ENCODE results near the gene FAH. TPM values are rescaled to one million over a fixed set of nuclear protein-coding genes. Genes with fewer than 3 reads are reported as not detected.

The FAH gene
- total RNA-seq, 1 experiment from 2014 or later, result 21.4 TPM

DNA sequence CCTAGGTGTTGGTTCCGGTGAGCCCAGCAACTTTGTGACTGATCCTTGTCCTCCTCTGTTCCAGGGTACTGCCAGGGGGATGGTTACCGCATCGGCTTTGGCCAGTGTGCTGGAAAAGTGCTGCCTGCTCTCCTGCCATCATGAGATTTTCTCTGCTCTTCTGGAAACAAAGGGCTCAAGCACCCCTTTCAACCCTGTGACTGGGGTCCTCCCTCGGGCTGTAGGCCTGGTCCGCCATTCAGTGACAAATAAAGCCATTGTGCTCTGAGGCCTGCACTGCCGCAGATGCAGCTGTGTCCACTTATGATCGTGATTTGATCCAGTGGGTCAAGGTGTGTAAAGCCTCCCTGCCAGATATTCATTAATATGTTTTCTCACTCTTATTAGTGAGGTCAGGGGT is 33.3 kb downstream of the FAH start:
- Histone ChIP-seq H3K4me3 (ENCODE audit: insufficient read depth, low read depth, low read length) (no peak overlapping the region), H3K27me3 (ENCODE audit: control insufficient read depth, insufficient read depth, low read length) (no peaks in the 10 kb centered on the region)

GRCh38 chr15:80186597-80186996 is 33.8 kb downstream of the FAH start:
- Histone ChIP-seq H3K36me3 (replicated peaks; ENCODE audit: control insufficient read depth, insufficient read depth, low read length) (peaks cover 4% of the 10 kb centered on the region), H3K27me3 (ENCODE audit: control insufficient read depth, insufficient read depth, low read length) (no peaks in the 10 kb centered on the region), H3K4me3 (ENCODE audit: insufficient read depth, low read depth, low read length) (no peak overlapping the region)
- no peak for DNase-seq

More for the DNA sequence above, 33.3 kb downstream of the FAH start:
- H3K36me3 ChIP-seq (replicated peaks; ENCODE audit: control insufficient read depth, insufficient read depth, low read length), result peaks cover 4% of the 10 kb centered on the region
- no peak for DNase-seq

GRCh38 chr15:80188251-80188650 is 35.5 kb downstream of the FAH start:
- H3K36me3 ChIP-seq (replicated peaks; ENCODE audit: control insufficient read depth, insufficient read depth, low read length), result peaks cover 2% of the 10 kb centered on the region
- H3K4me3 ChIP-seq (ENCODE audit: insufficient read depth, low read depth, low read length), result no peak overlapping the region
- peak; percentile 56 for DNase-seq
- no peaks in the 10 kb centered on the region for H3K27me3 ChIP-seq (ENCODE audit: control insufficient read depth, insufficient read depth, low read length)

DNA sequence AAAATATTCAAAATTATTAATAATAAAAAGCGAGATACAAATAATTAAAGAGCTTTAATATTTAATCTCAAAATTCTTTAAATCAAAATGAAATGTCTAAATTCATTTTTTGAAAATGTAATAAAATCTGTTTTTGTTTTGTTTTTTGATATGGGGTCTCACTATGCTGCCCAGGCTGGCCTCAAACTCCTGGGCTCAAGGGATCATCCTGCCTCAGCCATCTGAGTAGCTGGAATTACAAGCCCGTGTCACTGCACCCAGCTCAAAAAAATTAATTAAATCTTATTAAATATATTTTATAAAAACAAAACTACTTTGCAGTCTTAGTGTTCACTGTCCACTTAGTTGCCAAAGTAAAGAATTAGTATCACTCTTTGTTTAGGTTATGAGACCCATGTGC is 38.4 kb downstream of the FAH start:
- no peak overlapping the region for H3K4me3 ChIP-seq (ENCODE audit: insufficient read depth, low read depth, low read length)
- DNase-seq, result no peak

GRCh38 chr15:80191897-80192595 is 39.2 kb downstream of the FAH start:
- H3K36me3 ChIP-seq (replicated peaks; ENCODE audit: control insufficient read depth, insufficient read depth, low read length), result no peaks in the 10 kb centered on the region
- no peak overlapping the region for H3K4me3 ChIP-seq (ENCODE audit: insufficient read depth, low read depth, low read length)
- no peak for DNase-seq
- no peaks in the 10 kb centered on the region for H3K27me3 ChIP-seq (ENCODE audit: control insufficient read depth, insufficient read depth, low read length)

More for the DNA sequence above, 38.4 kb downstream of the FAH start:
- H3K36me3 ChIP-seq (replicated peaks; ENCODE audit: control insufficient read depth, insufficient read depth, low read length), result no peaks in the 10 kb centered on the region
- H3K27me3 ChIP-seq (ENCODE audit: control insufficient read depth, insufficient read depth, low read length), result no peaks in the 10 kb centered on the region

- Histone ChIP-seq H3K4me3 (ENCODE audit: insufficient read depth, low read depth, low read length) (no peak overlapping the region), H3K27me3 (ENCODE audit: control insufficient read depth, insufficient read depth, low read length) (no peaks in the 10 kb centered on the region), H3K36me3 (replicated peaks; ENCODE audit: control insufficient read depth, insufficient read depth, low read length) (no peaks in the 10 kb centered on the region)
- DNase-seq, result no peak
Observed at GRCh38 chr15:80194186-80194585, 41.4 kb downstream of the FAH start.

DNA sequence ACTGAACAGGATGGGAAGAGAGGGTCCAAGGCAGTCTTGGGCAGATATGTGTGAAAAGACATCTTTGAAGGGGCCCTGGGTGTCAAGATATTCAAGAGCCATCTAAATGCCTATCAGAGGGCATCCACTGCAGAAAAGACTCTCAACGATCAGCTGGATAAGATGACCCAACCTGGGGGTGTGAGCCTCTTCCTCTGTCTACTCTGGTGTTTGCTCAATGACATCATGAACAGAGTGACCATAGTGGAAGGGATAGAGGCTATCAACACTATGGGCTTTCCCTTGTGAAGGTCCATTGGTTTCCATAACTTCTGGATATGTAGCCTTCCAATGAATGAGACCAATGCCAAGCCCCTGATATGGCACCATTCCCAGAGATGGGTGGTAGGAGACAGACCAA is 42.1 kb downstream of the FAH start:
- Histone ChIP-seq H3K27me3 (ENCODE audit: control insufficient read depth, insufficient read depth, low read length) (no peaks in the 10 kb centered on the region), H3K36me3 (replicated peaks; ENCODE audit: control insufficient read depth, insufficient read depth, low read length) (no peaks in the 10 kb centered on the region), H3K4me3 (ENCODE audit: insufficient read depth, low read depth, low read length) (no peak overlapping the region)
- no peak for DNase-seq

DNA sequence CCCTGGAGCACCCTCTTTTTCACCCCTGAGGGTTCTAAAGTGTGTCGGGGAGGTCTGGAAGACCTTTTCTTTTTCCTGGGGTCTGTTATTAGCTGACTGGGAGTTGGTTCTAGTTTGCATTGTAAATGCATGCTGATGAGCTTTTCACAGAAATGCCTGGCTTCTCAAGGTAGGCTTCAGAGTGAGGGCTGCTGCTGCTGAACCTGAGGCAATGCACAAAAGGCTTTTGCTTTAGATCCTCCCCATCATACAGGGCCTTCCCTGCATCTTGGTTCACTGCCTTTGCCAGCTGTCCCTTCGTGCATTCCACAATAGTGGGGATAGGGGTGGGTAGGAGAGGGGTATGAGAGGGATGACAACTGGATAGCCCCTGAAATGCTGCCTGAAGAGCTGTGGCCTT is 46.6 kb downstream of the FAH start:
- no peak overlapping the region for H3K4me3 ChIP-seq (ENCODE audit: insufficient read depth, low read depth, low read length)

GRCh38 chr15:80199869-80200268 is 47.1 kb downstream of the FAH start:
- Histone ChIP-seq H3K27me3 (ENCODE audit: control insufficient read depth, insufficient read depth, low read length) (no peaks in the 10 kb centered on the region), H3K36me3 (replicated peaks; ENCODE audit: control insufficient read depth, insufficient read depth, low read length) (no peaks in the 10 kb centered on the region), H3K4me3 (ENCODE audit: insufficient read depth, low read depth, low read length) (no peak overlapping the region)
- DNase-seq, result no peak

More for the DNA sequence above, 46.6 kb downstream of the FAH start:
- no peaks in the 10 kb centered on the region for H3K36me3 ChIP-seq (replicated peaks; ENCODE audit: control insufficient read depth, insufficient read depth, low read length)
- no peak for DNase-seq
- no peaks in the 10 kb centered on the region for H3K27me3 ChIP-seq (ENCODE audit: control insufficient read depth, insufficient read depth, low read length)

GRCh38 chr15:80201256-80202015 is 48.6 kb downstream of the FAH start:
- Histone ChIP-seq H3K4me3 (ENCODE audit: insufficient read depth, low read depth, low read length) (no peak overlapping the region), H3K27me3 (ENCODE audit: control insufficient read depth, insufficient read depth, low read length) (no peaks in the 10 kb centered on the region), H3K36me3 (replicated peaks; ENCODE audit: control insufficient read depth, insufficient read depth, low read length) (no peaks in the 10 kb centered on the region)
- no peak for DNase-seq

GRCh38 chr15:80202016-80202315 is 49.2 kb downstream of the FAH start:
- H3K27me3 ChIP-seq (ENCODE audit: control insufficient read depth, insufficient read depth, low read length), result no peaks in the 10 kb centered on the region
- H3K4me3 ChIP-seq (ENCODE audit: insufficient read depth, low read depth, low read length), result no peak overlapping the region
- H3K36me3 ChIP-seq (replicated peaks; ENCODE audit: control insufficient read depth, insufficient read depth, low read length), result no peaks in the 10 kb centered on the region
- no peak for DNase-seq

DNA sequence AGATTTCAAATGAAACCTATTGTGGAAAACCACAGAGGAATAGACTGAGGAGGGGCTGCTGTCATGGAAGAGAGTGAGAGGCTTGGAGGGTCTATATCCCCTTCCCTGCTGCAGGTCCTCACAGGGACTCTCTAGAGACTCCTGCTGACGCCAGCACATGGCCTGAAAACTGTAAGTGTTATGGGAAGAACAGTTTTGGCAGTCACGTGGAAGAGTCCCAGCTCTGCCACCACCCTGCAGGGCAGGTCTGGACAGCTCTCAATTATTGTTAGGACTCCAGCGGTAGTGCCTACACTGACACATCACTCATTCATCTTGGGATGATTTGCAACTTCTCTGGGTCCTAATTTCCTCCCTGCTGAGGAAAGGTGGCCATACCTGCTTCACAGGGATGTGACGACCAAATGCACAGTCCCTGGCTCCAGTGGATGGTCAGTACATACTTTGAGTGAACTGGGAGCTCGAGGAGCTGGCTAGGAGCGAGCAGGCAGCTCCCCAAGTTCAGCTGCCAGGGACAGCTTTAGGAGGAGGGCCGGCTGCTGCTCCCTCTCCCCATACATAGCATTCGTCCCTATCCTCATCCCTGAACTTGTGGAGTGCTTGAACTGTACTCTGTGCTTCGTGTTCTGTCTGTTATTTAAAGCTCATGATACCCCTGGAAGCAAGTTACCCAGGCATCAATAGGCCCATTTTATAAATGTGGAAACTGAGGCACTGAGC is 50.0 kb downstream of the FAH start:
- H3K4me3 ChIP-seq (ENCODE audit: insufficient read depth, low read depth, low read length), result no peak overlapping the region
- no peak for DNase-seq
- no peaks in the 10 kb centered on the region for H3K36me3 ChIP-seq (replicated peaks; ENCODE audit: control insufficient read depth, insufficient read depth, low read length)
- no peaks in the 10 kb centered on the region for H3K27me3 ChIP-seq (ENCODE audit: control insufficient read depth, insufficient read depth, low read length)

DNA sequence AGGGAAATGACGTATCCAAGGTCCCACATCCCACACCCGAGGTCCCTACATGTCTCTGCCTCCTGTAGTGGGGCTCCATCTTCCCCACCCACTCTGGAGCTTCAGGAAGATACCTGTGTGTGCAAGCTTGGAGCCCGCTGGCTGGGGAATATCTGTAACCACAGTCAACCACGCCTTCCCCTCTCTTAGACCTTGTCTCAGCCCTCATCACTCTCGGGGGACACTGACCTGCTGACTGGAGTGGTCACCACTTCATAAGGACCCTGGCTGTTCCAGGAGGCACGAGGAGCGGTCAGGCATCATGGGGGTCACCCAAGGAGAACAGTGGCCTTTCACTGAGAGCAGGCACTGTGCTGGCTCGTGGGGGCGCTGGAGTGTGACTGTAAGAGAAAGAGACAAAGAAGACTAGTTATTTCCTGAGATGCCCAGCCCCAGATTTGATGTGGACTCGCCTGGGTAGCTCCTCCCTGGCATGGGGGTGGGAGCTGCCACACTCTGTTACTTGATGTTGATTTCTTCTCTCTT is 50.6 kb downstream of the FAH start:
- no peak overlapping the region for H3K4me3 ChIP-seq (ENCODE audit: insufficient read depth, low read depth, low read length)
- peak; percentile 48 for DNase-seq
- H3K36me3 ChIP-seq (replicated peaks; ENCODE audit: control insufficient read depth, insufficient read depth, low read length), result no peaks in the 10 kb centered on the region
- no peaks in the 10 kb centered on the region for H3K27me3 ChIP-seq (ENCODE audit: control insufficient read depth, insufficient read depth, low read length)

GRCh38 chr15:80204231-80204630 is 51.4 kb downstream of the FAH start:
- Histone ChIP-seq H3K36me3 (replicated peaks; ENCODE audit: control insufficient read depth, insufficient read depth, low read length) (no peaks in the 10 kb centered on the region), H3K4me3 (ENCODE audit: insufficient read depth, low read depth, low read length) (no peak overlapping the region), H3K27me3 (ENCODE audit: control insufficient read depth, insufficient read depth, low read length) (no peaks in the 10 kb centered on the region)
- DNase-seq, result no peak

- H3K4me3 ChIP-seq (ENCODE audit: insufficient read depth, low read depth, low read length), result no peak overlapping the region
- H3K36me3 ChIP-seq (replicated peaks; ENCODE audit: control insufficient read depth, insufficient read depth, low read length), result no peaks in the 10 kb centered on the region
- DNase-seq, result no peak
- no peaks in the 10 kb centered on the region for H3K27me3 ChIP-seq (ENCODE audit: control insufficient read depth, insufficient read depth, low read length)
Observed at GRCh38 chr15:80207887-80208286, 55.1 kb downstream of the FAH start.

Measured in H7 (cell line).